ENCODE data around the gene ZNF783. TPM values are rescaled to one million over a fixed set of nuclear protein-coding genes. Genes with fewer than 3 reads are reported as not detected.

Gene ZNF783
- polyA plus RNA-seq, 1 donor (not counting 4 experiments of a cell fraction or from before 2014, with no cell fraction given) = 4.2 TPM

- no peaks in the 10 kb centered on the region for H4K20me1 ChIP-seq (ENCODE audit: control insufficient read depth, extremely low read depth, insufficient read depth, low read length)
- no peaks in the 10 kb centered on the region for H3K36me3 ChIP-seq (ENCODE audit: control insufficient read depth in 2 of 2, extremely low read depth in 1 of 2, insufficient read depth in 2 of 2, low read length in 2 of 2)
- no peaks in the 10 kb centered on the region for H3K9me3 ChIP-seq (ENCODE audit: control insufficient read depth, low read depth, low read length)
- no peak overlapping the region for H3K4me3 ChIP-seq (ENCODE audit: control insufficient read depth in 2 of 3, extremely low read depth in 1 of 3, insufficient read depth in 2 of 3, low read depth in 1 of 3, low read length in 3 of 3)
- dilution Hi-C loops (cut with MboI; ENCODE audit: extremely low pct_ligation_motif_present, low sequenced_read_pairs) = no loop called here
- no peaks in the 10 kb centered on the region for H3K9me1 ChIP-seq (ENCODE audit: control insufficient read depth, extremely low read depth, insufficient read depth, low read length)
- no peaks in the 10 kb centered on the region for H3K27me3 ChIP-seq (ENCODE audit: control insufficient read depth, extremely low read depth, insufficient read depth, low read length)
- TF ChIP-seq EZH2 (IDR thresholded peaks at IDR 0.05; ENCODE audit: low read length) (no peak), CTCF (optimal IDR thresholded peaks at IDR 0.05 in 1 of 3, IDR thresholded peaks at IDR 0.05 in 1 of 3, conservative IDR thresholded peaks at IDR 0.05 in 1 of 3; ENCODE audit: extremely low read depth in 1 of 3, insufficient read depth in 2 of 3, low read length in 3 of 3) (no peak)
- no peak for FAIRE-seq
- DNase-seq (ENCODE audit: low read depth, low spot score) = no peak
- H3K79me2 ChIP-seq (ENCODE audit: control insufficient read depth, insufficient read depth, low read length) = no peaks in the 10 kb centered on the region
- no peak overlapping the region for H3K27ac ChIP-seq (ENCODE audit: control insufficient read depth, insufficient read depth, low read length)
- H3K9ac ChIP-seq (ENCODE audit: control insufficient read depth, extremely low read depth, insufficient read depth, low read length) = no peak overlapping the region
- no peaks in the 10 kb centered on the region for H3K4me1 ChIP-seq (ENCODE audit: control insufficient read depth, extremely low read depth, insufficient read depth, low read length)
- no peak overlapping the region for H3K4me2 ChIP-seq (ENCODE audit: control insufficient read depth, extremely low read depth, insufficient read depth, low read depth, low read length)
- H2AFZ ChIP-seq (ENCODE audit: control insufficient read depth, low read length) = no peak overlapping the region
These were observed 38.8 kb downstream of the ZNF783 start for GRCh38 chr7:149300620-149301285.

- FAIRE-seq (no peak), DNase-seq (ENCODE audit: low read depth, low spot score) (no peak)
- H3K27ac ChIP-seq (ENCODE audit: control insufficient read depth, insufficient read depth, low read length) = no peak overlapping the region
- no peaks in the 10 kb centered on the region for H3K79me2 ChIP-seq (ENCODE audit: control insufficient read depth, insufficient read depth, low read length)
- no peak overlapping the region for H3K4me2 ChIP-seq (ENCODE audit: control insufficient read depth, extremely low read depth, insufficient read depth, low read depth, low read length)
- dilution Hi-C loops (cut with MboI; ENCODE audit: extremely low pct_ligation_motif_present, low sequenced_read_pairs) = no loop called here
- no peaks in the 10 kb centered on the region for H3K9me1 ChIP-seq (ENCODE audit: control insufficient read depth, extremely low read depth, insufficient read depth, low read length)
- H4K20me1 ChIP-seq (ENCODE audit: control insufficient read depth, extremely low read depth, insufficient read depth, low read length) = no peaks in the 10 kb centered on the region
- H3K4me1 ChIP-seq (ENCODE audit: control insufficient read depth, extremely low read depth, insufficient read depth, low read length) = no peaks in the 10 kb centered on the region
- H3K9ac ChIP-seq (ENCODE audit: control insufficient read depth, extremely low read depth, insufficient read depth, low read length) = no peak overlapping the region
- no peaks in the 10 kb centered on the region for H3K9me3 ChIP-seq (ENCODE audit: control insufficient read depth, low read depth, low read length)
- H3K36me3 ChIP-seq (ENCODE audit: control insufficient read depth in 2 of 2, extremely low read depth in 1 of 2, insufficient read depth in 2 of 2, low read length in 2 of 2) = no peaks in the 10 kb centered on the region
- H2AFZ ChIP-seq (ENCODE audit: control insufficient read depth, low read length) = no peak overlapping the region
- no peak overlapping the region for H3K4me3 ChIP-seq (ENCODE audit: control insufficient read depth in 2 of 3, extremely low read depth in 1 of 3, insufficient read depth in 2 of 3, low read depth in 1 of 3, low read length in 3 of 3)
- no peaks in the 10 kb centered on the region for H3K27me3 ChIP-seq (ENCODE audit: control insufficient read depth, extremely low read depth, insufficient read depth, low read length)
- no peak for TF ChIP-seq CTCF (optimal IDR thresholded peaks at IDR 0.05 in 1 of 3, IDR thresholded peaks at IDR 0.05 in 1 of 3, conservative IDR thresholded peaks at IDR 0.05 in 1 of 3; ENCODE audit: extremely low read depth in 1 of 3, insufficient read depth in 2 of 3, low read length in 3 of 3)
- no peak for TF ChIP-seq EZH2 (IDR thresholded peaks at IDR 0.05; ENCODE audit: low read length)
These were observed 40.2 kb downstream of the ZNF783 start for GRCh38 chr7:149302222-149302621.
